Eye (tissue), 1 donor: ENCODE data around the gene ACOX1.

Experiments
- DNase-seq: peaks from one replicate; pipeline ENCODE4 v3.0.0-alpha.2; 2015

The ACOX1 gene

DNA sequence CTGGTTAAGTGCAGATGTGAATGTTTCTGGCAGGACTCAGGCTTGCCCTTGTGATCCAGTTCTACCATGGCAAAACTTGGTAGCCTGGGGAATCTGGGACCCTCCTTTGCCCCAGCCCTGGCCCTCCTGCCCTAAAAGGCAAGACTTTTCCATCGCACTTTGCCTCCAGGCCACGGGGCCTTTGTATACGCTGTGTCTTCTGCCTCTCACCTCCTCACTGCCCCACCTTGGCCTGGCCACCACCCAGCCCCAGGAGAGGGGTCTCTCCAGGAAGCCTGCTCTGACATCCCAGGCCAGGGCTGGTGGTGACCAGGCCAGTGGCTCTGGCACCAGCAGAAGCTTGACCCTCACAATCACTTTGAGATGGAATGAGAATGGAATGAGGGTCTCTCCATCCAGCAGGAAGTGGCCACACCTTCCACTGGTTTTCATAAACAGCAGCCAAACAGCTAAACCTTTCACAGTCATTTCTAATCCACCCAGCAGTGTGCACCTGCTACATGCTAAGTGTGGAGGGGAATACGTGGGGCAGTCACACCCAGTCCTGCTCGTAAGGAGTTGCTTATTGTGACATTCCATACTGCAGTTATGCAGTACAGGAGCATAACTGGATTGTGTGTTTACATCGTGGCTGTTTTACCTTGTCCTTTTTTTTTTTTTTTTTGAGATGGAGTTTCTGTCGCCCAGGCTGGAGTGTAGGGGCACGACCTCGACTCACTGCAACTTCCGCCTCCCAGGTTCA lies 72.7 kb downstream of the ACOX1 start:
- no peak for DNase-seq

DNA sequence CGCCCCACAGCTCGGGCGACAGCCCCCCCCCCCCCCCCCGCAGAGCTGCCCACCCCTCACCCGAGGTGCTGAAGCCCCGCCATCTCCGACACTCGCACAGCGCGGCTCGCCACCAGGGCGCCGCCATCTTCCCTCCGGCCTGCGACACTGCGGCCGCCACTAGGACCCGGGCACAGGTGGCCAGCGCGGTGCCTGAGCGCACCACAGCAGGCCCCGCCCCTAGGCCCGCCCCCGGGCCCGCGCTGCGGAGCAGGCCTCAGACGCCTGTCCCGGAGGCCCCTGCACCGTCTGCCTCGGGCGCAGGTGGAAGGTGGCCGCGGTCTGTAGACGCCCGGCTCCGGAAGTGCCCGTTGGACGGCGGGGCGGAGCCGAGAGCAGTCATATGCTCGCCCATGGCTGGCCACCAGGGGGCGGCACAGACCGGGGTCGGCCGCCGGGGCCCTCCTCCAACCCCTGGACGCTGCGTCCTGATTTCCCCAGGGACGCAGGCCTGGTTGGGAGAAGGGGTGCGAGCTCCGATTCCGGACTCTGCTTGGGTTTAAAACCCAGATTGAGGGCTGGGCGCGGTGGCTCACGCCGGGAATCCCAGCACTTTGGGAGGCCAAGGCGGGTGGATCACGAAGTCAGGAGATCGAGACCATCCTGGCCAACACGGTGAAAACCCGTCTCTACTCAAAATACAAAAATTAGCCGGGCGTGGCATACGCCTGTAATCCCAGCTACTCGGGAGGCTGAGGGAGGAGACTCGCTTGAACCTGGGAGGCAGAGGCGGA lies 74.0 kb downstream of the ACOX1 start, which contains the start of gene MRPL38:
Gene MRPL38 (minus strand): TSS at position 136 of the 773 bp plus-strand sequence. CDS start 9 bp downstream, at position 127.
- DNase-seq = peak; percentile 97

DNA sequence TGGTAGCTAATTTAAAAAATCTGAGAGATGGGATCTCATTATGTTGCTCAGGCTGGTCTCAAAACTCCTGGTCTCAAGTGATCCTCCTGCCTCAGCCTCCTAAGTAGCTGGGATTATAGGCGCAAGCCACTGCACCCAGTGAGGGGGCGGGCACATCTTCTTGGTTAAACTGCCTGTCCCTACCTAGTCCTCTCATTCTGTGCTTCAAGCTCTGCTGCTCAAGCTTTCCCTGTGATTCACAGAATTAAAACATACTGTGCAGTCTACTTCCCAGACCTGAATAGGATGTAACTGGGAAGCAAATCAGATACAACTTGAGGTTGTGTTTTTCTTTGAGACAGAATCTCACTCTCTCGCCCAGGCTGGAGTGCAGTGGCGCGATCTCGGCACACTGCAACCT lies 76.6 kb downstream of the ACOX1 start:
- DNase-seq = no peak

DNA sequence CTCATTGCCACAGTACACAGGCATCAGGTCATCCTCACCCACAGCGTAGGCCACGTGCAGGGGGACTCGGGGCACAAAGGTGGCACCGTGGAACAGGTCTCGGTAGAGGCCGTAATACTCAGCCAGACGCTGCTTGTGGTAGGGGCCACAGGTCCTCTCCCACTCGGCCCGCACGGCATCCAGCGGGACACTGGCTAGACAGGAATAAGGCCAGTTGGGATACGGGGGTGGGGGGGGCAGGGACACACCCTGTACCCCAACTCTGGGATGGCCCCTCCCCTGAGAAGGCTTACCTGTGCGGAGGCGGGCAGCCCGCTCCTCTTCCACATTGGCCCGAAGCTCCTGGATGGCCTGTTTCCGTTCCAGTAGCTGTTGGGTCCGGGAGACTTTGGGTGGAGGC lies 77.2 kb downstream of the ACOX1 start:
- no peak for DNase-seq

DNA sequence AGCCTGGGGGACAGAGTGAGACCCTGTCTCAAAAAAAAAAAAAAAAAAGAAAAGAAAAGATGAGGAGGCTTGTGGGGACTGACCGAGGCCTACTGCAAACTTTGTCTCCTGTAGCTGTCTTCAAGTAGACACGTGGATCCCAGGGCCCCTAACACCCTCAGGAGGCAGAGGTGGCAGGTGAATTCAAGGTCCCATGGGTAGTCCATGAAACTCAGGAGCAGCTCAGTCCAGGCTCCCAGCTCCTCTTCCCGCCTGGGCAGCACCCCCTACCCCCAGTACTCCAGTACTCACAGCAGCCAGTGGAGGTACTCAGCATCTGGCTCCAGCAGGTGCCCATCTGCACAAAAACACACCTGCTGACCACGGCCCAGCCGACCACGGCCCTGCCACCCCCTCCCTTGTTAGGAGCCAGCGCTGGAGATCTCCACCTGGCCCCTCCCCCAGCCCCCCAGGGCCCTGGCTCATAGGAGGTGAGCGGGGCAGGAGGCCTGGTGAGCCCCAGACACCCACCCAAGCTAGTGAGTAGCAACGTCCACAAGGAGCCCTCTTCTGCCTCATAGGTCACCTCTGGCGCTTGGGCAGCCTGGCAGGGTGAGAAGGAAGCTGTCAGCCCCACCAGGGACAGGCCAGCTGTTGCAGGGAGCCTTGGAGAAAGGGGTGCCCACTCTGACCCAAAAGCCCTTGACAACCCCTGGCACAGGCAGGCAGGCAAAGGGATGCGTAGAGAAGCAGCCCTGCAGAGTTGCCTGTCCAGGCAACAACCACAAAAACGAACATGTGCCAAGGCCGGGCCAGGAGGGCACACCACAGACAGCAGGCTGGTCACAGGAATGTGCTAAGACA lies 78.1 kb downstream of the ACOX1 start:
- no peak for DNase-seq

DNA sequence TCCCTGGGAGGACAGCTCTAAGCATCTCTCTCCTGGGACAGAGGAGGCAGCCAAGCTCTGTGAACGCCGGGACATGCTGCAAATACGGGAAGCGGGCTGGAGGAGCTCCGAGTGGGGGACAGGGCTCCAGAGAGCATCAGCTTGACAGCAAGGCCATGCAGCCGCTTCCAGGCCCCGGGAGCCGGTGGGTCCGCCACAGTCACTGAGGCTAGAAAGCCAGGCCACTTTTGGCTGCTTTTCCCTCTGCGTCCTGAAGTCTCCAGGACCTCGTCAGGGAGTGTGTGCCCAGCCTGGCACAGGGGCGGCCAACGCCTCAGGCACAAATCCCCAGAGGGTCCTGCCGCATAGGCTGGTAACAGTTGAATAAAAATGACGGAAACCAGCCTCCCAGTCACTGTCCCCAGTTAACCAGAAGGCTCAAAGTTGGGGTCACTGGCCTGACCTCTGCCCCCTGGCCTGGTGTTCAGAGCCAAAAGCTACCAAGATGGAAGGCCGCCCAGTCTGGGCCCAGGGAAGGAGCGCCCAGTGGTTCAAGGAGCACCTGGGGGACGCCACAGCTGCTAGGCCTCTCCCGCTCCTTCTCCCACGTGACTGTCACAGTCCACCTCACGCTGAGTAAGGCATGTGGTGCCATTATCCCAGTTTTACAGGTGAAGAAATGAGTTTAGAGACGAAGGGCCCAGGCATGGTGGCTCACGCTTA lies 79.0 kb downstream of the ACOX1 start:
- no peak for DNase-seq

DNA sequence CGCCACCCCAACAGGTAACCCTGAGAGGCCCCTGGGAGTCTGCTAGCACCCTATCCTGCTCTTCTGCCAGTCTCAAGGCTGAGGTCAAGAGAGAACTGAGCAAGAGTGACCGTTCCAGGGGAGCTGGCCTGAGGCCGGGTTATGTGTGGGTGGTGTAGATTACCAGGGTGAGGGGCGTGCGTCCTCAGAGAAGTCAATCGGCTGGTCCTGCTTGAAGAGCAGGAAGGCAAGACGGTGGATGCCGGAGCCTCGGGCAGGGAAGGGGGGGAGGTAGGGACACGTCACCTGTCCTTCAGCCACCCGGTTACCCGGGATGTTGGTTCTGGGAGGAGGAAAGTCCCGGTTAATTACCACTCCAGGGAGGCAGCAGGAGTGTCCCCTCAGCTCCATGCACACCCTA lies 79.6 kb downstream of the ACOX1 start:
- no peak for DNase-seq

DNA sequence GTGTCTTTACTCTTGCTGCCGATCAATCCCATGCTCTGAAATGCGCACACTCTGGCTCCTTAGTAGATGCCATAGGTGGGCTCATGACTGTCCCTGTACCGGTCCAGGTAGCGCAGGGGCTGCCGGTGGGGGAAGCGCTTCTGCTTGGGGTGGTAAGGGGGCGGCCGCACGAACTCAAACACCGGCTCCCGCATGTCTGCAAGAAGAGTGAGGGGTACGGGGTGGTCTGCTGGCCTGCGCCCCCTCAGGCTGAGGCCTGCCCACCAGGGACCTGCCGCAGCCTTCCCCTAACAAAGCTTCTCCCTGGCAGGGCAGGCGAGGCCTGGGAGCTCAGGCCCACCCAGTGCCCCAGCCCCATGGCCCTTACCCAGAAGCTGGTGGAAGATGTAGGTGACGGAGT lies 80.2 kb downstream of the ACOX1 start:
- no peak for DNase-seq

DNA sequence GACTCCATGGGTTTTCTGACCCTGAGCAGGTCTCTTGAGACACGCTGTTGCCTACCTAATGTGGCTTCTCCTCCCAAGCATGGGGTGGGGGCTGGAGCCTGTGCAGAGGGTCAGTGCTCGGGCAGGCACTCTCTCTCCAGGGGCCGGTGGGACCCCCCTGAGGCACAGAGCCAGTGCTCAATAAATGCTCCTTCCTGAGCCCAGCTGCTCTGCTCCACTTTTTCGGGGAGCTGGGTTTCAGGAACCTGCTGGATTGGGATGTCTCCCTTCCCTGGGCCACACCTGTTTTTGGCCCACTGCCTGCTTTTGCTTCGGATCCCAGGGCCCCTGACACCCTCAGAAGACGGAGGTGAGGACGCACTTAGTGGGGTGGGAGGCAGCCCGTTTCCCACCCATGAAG lies 80.9 kb downstream of the ACOX1 start:
- no peak for DNase-seq

DNA sequence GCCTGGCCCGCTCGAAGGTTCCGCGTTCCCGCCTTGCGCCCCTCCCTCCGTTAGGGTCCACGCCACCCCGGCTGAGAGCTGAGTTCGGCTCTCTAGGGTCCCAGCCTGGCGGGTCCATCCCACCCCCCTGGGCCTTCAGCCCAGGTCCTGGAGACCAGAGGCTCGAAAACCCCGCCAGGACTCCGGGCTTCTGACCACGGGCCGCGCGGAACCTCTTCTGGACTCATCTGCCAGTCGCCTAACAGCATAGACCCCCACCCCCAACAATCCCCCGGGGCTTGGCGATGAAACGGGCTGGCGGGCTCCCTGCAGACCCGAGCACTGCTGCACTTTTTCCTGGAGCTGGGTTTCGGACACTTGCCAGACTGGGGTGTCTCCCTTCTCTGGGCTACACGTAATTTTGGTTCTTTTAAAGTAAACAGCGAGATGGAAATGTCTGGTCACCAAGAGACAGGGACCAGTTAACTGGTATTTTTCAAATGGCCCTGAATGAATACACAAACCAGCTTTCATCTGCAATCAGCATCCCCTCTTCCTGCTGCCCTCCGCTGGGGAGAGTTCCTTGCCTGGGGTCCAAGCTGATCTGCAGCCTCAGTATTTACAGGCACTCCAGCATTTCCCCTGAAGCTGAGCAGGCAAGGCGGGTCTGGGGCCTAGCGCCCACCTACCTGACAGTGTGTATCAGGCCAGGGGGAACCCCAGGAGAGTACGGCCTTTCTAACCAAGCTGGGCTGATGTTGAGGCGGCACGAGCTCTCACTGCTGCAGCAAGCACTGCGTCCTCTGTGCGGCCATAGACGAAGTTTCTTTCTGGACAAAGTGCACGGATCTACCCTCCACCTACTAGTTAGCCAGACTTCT lies 81.6 kb downstream of the ACOX1 start:
- DNase-seq = peak; percentile 20

DNA sequence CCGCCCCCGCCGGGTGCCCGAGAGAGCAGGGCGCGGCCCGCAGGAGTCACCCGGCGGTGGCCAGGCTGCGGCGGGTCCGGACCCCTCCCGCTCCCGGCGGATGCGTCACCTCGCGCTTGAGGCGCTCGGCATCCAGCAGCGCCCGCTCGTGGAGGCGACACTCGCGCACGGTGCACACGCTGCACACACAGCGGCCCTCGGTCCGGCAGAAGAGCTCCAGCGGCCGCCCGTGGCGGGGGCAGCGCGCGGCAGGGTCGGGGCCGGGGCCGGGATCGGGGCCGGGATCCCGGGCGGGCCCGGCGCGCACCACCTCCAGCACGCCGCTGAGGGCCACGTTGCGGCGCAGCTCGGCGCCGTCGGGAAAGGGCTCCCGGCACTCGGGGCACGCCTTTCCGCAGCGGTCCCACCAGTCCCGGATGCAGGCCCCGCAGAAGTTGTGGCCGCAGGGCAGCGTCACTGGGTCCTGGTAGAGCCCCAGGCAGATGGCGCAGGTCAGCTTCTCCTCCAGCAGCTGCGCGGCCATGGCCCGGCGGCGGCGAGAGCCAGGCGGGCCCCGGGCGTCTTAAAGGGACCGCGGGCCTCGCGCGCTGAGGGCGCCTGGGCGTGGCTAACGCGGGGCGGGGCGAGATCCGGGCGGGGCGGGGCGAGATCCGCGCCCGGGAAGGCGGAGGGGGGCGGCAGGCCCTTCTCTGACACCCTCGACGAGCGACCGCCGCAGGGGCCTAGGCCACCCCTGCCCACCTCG lies 82.4 kb downstream of the ACOX1 start, which contains the start of gene TRIM65:
Gene TRIM65 (minus strand): TSS at position 537 of the 745 bp plus-strand sequence. CDS start 14 bp downstream, at position 523.
- DNase-seq = peak; percentile 91

DNA sequence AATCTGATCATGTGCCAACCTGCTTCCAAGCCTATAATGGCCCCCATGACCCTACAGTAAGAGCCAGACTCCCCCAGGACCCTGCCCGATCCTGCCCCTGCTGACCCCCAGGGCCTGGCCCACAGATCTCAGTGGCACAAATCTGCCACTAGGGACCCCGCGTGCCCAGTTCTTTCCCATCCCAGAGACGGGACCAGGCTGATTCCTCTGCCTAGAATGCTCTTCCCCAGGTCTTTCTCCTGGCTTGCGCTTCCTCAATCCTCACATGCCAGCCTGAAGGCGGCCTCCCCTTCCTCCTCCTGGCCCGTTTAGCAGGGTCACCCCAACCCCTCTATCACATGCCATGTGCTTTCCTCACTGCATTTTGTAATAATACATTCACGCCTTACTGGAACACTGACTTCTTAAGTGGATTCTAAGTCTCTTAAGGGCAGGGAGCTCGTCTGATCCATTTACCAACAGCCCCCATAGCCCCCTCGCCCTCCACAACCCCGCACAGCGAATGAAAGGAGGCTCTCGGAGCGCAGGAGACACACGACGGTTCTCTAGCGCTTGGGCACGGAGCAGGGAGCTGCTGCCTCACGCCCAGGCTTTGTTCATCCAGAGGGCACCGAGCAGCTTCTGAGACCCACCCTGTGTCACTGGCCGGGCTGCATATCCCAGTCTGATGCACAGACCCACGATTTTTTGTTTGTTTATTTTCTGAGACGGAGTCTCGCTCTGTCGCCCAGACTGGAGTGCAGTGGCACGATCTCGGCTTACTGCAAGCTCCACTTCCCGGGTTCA lies 83.4 kb downstream of the ACOX1 start:
- peak; percentile 48 for DNase-seq

DNA sequence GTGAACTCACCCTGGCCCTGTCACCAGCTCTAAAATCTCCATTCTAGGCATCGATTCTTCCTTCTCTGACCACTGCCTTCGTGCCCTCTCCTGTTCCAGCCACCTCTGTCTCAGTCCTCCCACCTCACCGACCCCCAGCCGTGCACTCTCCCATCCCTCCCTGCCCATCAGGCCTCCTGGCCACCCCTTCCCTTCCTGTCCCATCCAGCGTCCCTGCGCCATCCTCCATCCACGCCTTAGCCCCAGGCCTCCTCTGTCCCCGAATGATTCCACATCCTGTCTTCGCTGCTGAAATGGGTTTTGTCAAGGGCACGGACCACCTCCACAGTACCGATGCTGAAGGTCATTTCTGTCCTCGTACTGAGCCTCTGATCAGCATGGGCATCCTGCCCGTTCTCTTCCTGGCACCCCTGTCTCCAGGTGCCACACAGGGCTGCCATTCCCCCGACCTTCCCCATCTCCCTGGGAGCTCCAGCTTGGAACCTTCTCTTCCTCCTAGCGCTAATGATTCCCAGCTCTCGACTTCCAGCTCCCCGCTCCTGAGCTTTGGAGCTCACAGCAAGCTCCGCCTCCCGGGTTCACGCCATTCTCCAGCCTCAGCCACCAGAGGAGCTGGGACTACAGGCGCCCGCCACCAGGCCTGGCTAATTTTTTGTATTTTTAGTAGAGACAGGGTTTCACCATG lies 84.8 kb downstream of the ACOX1 start:
- DNase-seq = peak; percentile 24

DNA sequence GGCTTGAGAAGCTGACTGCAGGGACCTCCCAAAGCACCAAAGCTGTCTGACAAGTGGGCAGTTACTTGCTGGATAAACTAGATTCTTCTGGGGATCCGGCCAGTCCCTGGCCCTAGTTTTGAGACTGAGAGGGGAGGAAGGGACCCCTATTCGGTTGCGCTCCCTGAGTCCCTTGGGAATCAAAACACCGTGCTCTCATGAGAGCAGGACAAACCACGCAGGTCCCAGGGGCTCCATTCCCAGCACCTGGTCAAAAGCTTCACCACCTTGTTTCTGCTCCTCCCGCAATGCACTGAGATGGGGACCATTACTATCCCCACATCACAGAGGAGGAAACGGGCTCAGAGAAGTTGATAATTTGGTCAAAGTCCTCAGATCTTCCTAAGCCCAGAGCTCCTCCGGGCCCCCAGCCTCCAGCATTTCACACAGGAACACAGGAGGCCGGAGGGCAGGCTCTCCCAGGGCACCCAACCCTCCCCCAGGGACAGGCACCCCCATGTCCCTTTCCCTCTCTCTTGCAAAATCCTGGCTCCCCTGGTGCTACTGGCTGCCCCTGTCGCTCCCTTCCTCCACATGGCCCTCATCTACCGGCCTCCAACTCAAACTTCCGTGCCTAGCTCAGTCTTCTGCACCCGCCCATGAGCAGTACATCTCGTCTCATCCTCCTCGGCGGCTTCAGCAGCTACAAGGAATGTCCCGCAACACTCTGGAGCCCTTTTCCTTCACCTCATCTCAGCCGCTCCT lies 85.5 kb downstream of the ACOX1 start:
- no peak for DNase-seq

DNA sequence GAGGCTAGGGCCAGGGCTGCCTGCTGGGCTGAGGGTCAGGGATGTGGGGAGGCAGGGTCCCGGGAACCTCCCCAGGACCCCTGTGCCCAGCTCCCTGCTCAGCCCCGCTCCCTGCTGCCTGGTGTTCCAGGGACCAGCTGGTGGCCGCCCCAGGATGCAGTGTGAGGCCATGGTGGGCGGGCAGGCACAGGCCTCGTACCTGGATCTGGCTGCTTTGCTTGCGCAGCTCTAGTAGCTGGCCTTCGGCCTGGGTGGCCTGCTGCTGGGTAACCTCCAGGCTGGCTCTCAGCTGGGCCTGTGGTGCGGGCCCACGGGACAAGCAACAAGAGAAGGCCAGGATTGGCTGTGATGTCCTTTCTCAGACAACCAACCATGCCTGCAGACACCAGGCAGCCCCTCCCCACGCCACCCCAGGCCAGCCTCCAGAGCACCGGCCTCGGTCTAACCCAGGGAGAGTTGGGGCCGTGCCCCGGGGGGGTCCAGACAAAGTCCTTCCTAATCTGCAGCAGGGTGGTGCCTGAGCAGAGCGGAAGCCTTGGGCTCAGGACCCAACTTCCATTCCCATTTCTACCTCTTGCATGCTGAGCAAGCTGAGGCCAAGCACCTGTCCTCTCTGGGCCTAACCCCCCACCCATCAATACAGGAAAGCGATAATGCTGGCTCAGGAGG lies 86.3 kb downstream of the ACOX1 start:
- DNase-seq = no peak

DNA sequence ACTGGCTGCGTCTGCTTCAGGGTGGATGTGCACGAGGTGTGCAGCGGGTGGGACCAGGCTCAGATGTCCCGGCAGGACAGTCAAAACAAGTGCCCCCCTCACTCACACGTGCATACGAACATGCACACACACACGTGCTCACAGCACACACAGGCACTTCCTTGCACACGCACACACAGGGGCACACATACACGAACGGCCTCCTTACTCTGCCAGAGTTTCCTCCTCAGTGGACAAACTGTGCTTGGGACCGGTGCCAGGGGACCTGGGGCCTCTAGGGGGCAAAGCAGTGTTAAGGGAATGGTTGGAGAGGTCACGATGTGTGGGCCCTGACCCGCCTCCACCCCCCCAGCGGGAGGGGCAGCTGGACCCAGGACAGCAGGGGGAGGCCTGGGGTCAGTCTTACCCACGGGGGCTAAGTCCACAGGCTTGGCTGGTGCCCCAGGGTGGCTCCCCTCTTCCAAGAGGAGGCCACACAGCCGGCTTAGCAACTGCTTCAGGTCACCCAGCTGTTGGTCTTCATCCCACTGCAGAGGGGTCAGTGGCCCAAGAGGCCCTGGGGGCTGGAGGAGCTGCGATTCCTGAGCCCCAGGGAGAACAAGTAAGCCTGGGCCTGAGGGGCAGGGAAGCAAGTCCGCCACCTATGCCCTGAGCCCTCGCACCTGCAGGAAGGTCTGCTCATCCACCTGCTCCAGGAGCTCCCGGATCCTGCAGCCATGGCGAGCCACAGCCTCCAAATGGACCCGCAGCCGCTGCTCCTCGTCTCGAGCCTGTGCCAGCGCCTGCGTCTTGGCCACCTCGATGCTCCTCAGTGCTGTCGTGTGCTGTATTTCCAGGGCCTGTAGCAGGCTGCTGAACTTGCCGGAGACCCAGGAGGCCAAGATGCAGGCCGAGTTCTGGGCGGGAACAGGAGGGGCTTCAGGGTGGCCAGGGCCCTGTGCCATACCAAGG lies 87.1 kb downstream of the ACOX1 start:
- peak; percentile 22 for DNase-seq
